ENCODE measurements around the gene AREL1.

GRCh38 chr14:74613211-74613914, 99.5 kb downstream of the AREL1 start:
- TF ChIP-seq CTCF (optimal IDR thresholded peaks at IDR 0.05 in 1 of 3, IDR thresholded peaks at IDR 0.05 in 1 of 3, conservative IDR thresholded peaks at IDR 0.05 in 1 of 3; ENCODE audit: extremely low read depth in 1 of 3, insufficient read depth in 2 of 3, low read length in 3 of 3) = no peak
- TF ChIP-seq EZH2 (IDR thresholded peaks at IDR 0.05; ENCODE audit: low read length) = no peak

Data from keratinocyte (primary cell).